Sigmoid colon (tissue), 3 donors: Measurements from ENCODE around the gene CHPF2.

Source experiments
- CTCF ChIP-seq, 4 experiments: fragments of 450-650 bp in 3 of 4; fragments of 200-600 bp in 1 of 4; IDR thresholded peaks; one replicate each; pipeline ENCODE4 v1.5.1; 2016 to 2019; ENCODE audit warnings: antibody characterized with exemption in 4 of 4, mild to moderate bottlenecking in 3 of 4, moderate library complexity in 2 of 4
- POLR2A ChIP-seq, 2 donors: fragments of 450-650 bp; IDR thresholded peaks; one replicate each; pipeline ENCODE4 v1.6.1; 2016; ENCODE audit warnings: antibody characterized with exemption in 2 of 2, mild to moderate bottlenecking in 2 of 2, moderate library complexity in 2 of 2

- TF ChIP-seq CTCF (IDR thresholded peaks at IDR 0.05) (no peak), POLR2A (IDR thresholded peaks at IDR 0.05) (no peak)
These were observed 4.0 kb upstream of the CHPF2 start for GRCh38 chr7:151228024-151228866.
